Lower lobe of right lung (tissue), 2 donors: ENCODE results near the gene KCP. TPM values are rescaled to one million over a fixed set of nuclear protein-coding genes. Genes with fewer than 3 reads are reported as not detected.

ENCODE experiments used
- ATAC-seq, 2 donors: fragments of 200-7000 bp; cut with Tn5 transposase; one replicate each; pipeline ENCODE4 v1.9.1; 2020 to 2022; ENCODE audit warnings: mild to moderate bottlenecking in 2 of 2, moderate library complexity in 2 of 2
- DNase-seq: peaks from one replicate; pipeline ENCODE4 v3.0.0-alpha.2; 2020
- H3K27ac ChIP-seq: fragments of 200-600 bp; one replicate; pipeline ENCODE4 v1.8.0; 2022
- H3K27me3 ChIP-seq: fragments of 200-600 bp; one replicate; pipeline ENCODE4 v1.8.0; 2022; ENCODE audit warnings: low read depth
- H3K36me3 ChIP-seq: fragments of 200-600 bp; one replicate; pipeline ENCODE4 v1.8.0; 2022; ENCODE audit warnings: mild to moderate bottlenecking
- H3K4me1 ChIP-seq: fragments of 200-600 bp; one replicate; pipeline ENCODE4 v1.8.0; 2022
- H3K4me3 ChIP-seq: fragments of 200-600 bp; one replicate; pipeline ENCODE4 v1.8.0; 2022; ENCODE audit warnings: mild to moderate bottlenecking
- H3K9me3 ChIP-seq: fragments of 200-600 bp; one replicate; pipeline ENCODE4 v1.8.0; 2022
- intact Hi-C: fragments of 100-400 bp; cut with DNase I; formaldehyde crosslinking; loops from one replicate; pipeline ENCODE4 v1.11.0; 2022
- total RNA-seq: library from RNA; stranded (reverse); fragmentation: NEBNext Ultra II Directional; extraction: Animal tissue kit (Norgen Biotek cat#: 25700); gene quantifications from one replicate; pipeline ENCODE4 v1.2.1, GENCODE V29; 2021
- TF ChIP-seq, protein P1 (sequence below): fragments of 200-600 bp; IDR thresholded peaks from one replicate; pipeline ENCODE4 v1.8.0; 2022; ENCODE audit warnings: antibody characterized with exemption, mild to moderate bottlenecking
- donor health status: DM: no; HTN: yes; CAD: no; lungs with severe emphysema.

Gene KCP
- total RNA-seq, 1 donor from 2014 or later: 1.3 TPM

DNA sequence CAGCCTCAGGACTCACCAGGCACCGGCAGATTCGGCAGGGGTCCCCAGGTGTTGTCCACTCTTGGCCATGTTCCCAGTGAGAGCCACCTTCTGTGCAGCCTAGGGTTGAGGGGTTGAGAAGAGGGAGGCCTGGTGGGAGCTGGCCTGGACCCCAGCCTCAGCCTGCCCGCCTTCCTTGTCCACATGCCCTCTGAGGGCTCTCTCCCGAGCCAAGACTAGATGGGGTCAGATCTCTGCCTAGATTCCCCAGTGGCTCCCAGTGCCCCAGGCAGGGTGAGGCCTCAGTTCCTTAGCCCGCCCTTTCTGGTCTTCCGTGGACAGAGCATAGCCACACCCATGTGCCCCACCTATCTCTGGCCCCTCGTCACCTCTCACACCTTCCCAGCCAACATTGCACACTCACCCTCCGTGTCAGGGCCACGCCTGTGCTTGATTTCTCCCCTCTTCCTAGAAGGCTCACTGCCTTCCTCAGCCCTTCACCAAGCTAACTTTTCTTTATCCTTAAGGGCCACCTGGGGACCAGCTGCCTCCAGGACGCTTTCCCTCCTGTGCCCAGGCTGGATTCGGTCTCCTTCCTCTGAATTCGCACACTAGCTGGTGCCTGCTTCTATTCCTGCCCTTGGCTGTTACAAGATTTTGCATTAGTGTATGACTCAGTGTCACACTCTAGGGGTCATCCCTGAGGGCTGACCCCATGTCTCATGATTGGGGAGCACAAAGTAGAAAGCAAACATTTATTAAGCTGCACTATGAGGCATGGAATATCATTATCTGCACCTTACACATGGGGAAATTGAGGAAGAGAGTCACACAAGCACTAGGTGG is 7.5 kb downstream of the KCP start:
- no peak for ATAC-seq
- H3K27ac ChIP-seq: no peak overlapping the region
- H3K4me3 ChIP-seq: no peak overlapping the region
- no peak for DNase-seq
- H3K9me3 ChIP-seq: no peaks in the 10 kb centered on the region
- intact Hi-C loops: no loop called here
- TF ChIP-seq, protein P1, sequence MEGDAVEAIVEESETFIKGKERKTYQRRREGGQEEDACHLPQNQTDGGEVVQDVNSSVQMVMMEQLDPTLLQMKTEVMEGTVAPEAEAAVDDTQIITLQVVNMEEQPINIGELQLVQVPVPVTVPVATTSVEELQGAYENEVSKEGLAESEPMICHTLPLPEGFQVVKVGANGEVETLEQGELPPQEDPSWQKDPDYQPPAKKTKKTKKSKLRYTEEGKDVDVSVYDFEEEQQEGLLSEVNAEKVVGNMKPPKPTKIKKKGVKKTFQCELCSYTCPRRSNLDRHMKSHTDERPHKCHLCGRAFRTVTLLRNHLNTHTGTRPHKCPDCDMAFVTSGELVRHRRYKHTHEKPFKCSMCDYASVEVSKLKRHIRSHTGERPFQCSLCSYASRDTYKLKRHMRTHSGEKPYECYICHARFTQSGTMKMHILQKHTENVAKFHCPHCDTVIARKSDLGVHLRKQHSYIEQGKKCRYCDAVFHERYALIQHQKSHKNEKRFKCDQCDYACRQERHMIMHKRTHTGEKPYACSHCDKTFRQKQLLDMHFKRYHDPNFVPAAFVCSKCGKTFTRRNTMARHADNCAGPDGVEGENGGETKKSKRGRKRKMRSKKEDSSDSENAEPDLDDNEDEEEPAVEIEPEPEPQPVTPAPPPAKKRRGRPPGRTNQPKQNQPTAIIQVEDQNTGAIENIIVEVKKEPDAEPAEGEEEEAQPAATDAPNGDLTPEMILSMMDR: no peak
- H3K36me3 ChIP-seq: no peaks in the 10 kb centered on the region
- peaks cover 24% of the 10 kb centered on the region for H3K27me3 ChIP-seq
- H3K4me1 ChIP-seq: no peaks in the 10 kb centered on the region

DNA sequence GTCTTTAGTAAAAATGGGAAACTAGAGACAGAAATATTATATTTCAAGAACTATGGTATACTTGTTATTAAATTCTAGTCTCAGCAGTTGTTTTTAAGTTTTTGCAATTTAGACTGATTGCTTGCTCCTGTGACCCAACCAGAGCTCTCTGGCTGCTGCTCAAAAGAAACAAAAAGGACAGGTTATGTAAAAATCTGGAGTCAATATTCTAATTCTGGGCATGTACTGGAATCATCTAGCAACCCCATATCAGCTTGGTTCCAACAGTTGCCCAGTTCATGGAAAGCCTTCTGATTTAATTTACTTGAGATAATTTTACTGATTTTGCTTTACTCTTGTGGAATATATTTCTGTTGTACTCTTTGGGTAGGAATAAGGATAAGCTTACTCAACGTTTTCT is 10.3 kb downstream of the KCP start:
- ATAC-seq (no peak), DNase-seq (no peak)
- H3K27ac ChIP-seq: no peak overlapping the region
- H3K4me3 ChIP-seq: no peak overlapping the region
- TF ChIP-seq, protein P1: no peak
- no peaks in the 10 kb centered on the region for H3K9me3 ChIP-seq
- H3K36me3 ChIP-seq: no peaks in the 10 kb centered on the region
- no peaks in the 10 kb centered on the region for H3K4me1 ChIP-seq
- H3K27me3 ChIP-seq: peaks cover 10% of the 10 kb centered on the region
- intact Hi-C loops: no loop called here

DNA sequence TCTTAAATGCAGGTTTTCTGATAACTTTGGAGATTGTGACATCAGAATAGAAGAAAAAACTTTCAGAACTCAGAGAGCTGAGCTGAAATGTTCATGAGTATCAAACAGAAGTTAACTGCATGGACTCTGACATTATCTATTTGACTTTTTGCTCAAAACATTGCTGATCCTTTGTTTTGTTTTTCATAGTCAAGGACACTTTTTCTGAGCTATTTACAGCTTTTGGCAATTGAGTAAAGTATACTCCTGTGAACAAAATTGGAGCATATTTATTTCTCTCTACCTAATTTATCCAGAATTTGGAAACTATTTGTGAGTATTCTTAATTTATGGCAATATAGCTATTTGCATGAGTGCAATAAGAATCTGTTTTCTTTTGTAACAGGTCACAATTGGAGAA is 11.1 kb downstream of the KCP start:
- no peaks in the 10 kb centered on the region for H3K4me1 ChIP-seq
- H3K27ac ChIP-seq: no peak overlapping the region
- H3K4me3 ChIP-seq: no peak overlapping the region
- ATAC-seq (no peak), DNase-seq (no peak)
- no peaks in the 10 kb centered on the region for H3K36me3 ChIP-seq
- no peaks in the 10 kb centered on the region for H3K9me3 ChIP-seq
- intact Hi-C loops: no loop called here
- peaks cover 7% of the 10 kb centered on the region for H3K27me3 ChIP-seq
- TF ChIP-seq, protein P1: no peak

- H3K27me3 ChIP-seq: peaks cover 22% of the 10 kb centered on the region
- no peak for ATAC-seq
- H3K4me3 ChIP-seq: no peak overlapping the region
- H3K4me1 ChIP-seq: peaks cover 6% of the 10 kb centered on the region
- intact Hi-C loops: no loop called here
- TF ChIP-seq, protein P1: no peak
- H3K27ac ChIP-seq: no peak overlapping the region
- no peaks in the 10 kb centered on the region for H3K36me3 ChIP-seq
- no peak for DNase-seq
- H3K9me3 ChIP-seq: no peaks in the 10 kb centered on the region
These were observed 15.2 kb downstream of the KCP start for GRCh38 chr7:128895320-128895719.

DNA sequence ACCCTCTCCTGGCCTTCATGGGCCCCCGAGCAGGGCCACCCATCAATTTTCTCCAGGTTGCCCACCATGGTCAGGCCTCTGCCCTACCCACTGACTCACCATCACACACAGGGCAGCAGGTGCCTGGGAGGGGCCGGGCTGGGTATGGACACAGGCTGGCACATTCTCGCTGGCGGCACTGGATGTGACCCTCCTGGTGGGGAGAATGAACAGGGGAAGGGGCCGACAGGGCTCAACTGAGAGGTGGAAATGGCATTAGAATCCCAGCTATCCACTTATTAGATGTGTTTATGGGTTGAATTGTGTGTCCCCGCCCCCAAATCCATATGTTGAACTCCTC is 16.4 kb downstream of the KCP start:
- intact Hi-C loops: no loop called here
- Histone ChIP-seq H3K27me3 (peaks cover 22% of the 10 kb centered on the region), H3K4me1 (peaks cover 6% of the 10 kb centered on the region), H3K36me3 (no peaks in the 10 kb centered on the region), H3K27ac (no peak overlapping the region), H3K4me3 (no peak overlapping the region), H3K9me3 (no peaks in the 10 kb centered on the region)
- TF ChIP-seq, protein P1: no peak
- DNase-seq (no peak), ATAC-seq (no peak)
